GM23248 (cell line): ENCODE measurements around the gene DNAH9.

Source experiments
- EZH2 ChIP-seq: fragments of 200-600 bp; sonication (generic); IDR thresholded peaks from 2 replicates; pipeline ENCODE4 v1.6.1; 2018; ENCODE audit warnings: antibody characterized with exemption, mild to moderate bottlenecking; ENCODE audit not compliant: insufficient read depth, poor library complexity, severe bottlenecking
- EZH2phosphoT487 ChIP-seq: fragments of 200-600 bp; sonication (generic); IDR thresholded peaks from 2 replicates; pipeline ENCODE4 v1.6.1; 2018; ENCODE audit warnings: antibody characterized with exemption, moderate library complexity, mild to moderate bottlenecking, low read depth; ENCODE audit not compliant: insufficient read depth

- TF ChIP-seq EZH2phosphoT487 (no peak), EZH2 (no peak)
Measured at GRCh38 chr17:11893862-11894261, 295.6 kb downstream of the DNAH9 start.
